ENCODE data around the gene IGFN1.

- TF ChIP-seq CTCF (conservative IDR thresholded peaks at IDR 0.05; ENCODE audit: low read depth, low read length), result no peak
- TF ChIP-seq EZH2phosphoT487 (IDR thresholded peaks at IDR 0.05; ENCODE audit: borderline replicate concordance, low read length), result no peak
- TF ChIP-seq EZH2 (IDR thresholded peaks at IDR 0.05; ENCODE audit: low read length, unreplicated experiment), result no peak
These were observed 20.0 kb upstream of the IGFN1 start for GRCh38 chr1:201170533-201171062.
